Stimulated activated CD8-positive, alpha-beta memory T cell treated with anti-CD3 and anti-CD28 coated beads, Interleukin-15, amount 100 ng/mL, for 24 hours (primary cell): ENCODE measurements around the gene HBG2.
"Not testable (repeated sequence)": the region's sequence is repeated elsewhere in the genome, so short reads cannot be mapped to it uniquely, and the experiment has no call there.

Experiments
- DNase-seq: peaks from one replicate; pipeline ENCODE4 v3.0.0-alpha.2; 2020; ENCODE audit warnings: low read depth

HBG2 gene

GRCh38 chr11:5249807-5250396 is 4.7 kb downstream of the HBG2 start, which contains the start of gene HBG1:
HBG1 (minus strand) TSS chr11:5249857; CDS start chr11:5249804, 53 bp downstream.
- not testable (repeated sequence) for DNase-seq

GRCh38 chr11:5248498-5248897 is 6.1 kb downstream of the HBG2 start:
- not testable (repeated sequence) for DNase-seq

DNA sequence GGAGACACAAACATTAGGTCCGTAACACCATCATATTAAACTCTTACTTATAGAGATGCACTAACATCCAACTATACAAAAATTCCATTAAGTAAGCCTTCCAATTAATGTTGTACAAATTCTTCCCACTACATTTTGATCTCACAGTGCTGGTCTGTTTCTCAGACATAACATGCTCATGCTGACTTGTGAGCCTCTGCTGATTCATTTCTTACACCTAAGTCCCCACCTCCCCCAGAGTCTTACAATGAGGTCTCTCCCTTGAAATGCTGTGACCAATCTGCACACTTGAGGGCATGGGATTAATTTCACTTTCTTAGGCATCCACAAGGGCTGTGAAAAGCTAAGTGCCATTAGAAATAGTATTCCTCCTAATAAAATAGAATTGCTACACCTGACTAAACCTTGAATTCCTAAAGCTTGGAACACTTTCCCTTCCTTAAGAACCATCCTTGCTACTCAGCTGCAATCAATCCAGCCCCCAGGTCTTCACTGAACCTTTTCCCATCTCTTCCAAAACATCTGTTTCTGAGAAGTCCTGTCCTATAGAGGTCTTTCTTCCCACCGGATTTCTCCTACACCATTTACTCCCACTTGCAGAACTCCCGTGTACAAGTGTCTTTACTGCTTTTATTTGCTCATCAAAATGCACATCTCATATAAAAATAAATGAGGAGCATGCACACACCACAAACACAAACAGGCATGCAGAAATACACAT is 6.9 kb downstream of the HBG2 start:
- DNase-seq: no peak

GRCh38 chr11:5246772-5247471 is 7.7 kb downstream of the HBG2 start:
- DNase-seq: no peak

DNA sequence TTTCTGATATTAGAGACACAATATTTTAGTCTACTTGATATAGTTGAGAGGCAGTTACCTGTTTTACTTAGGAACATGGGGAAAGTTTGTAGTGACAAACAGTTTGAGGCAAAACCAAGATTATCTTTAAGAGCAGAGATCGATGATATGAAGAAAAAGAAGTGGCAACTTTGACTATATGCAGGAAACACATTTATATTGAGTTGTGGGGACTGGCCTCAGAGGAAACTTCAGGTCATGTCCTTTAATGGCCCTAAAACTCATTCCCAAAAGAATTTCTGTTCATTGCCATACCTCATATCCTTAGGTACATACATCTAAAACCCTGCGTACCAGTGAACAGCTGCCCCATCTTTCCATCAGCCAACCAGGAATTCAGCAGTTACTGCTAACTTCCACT is 9.4 kb downstream of the HBG2 start:
- no peak for DNase-seq

GRCh38 chr11:5243816-5244180 is 10.8 kb downstream of the HBG2 start:
- DNase-seq: no peak

DNA sequence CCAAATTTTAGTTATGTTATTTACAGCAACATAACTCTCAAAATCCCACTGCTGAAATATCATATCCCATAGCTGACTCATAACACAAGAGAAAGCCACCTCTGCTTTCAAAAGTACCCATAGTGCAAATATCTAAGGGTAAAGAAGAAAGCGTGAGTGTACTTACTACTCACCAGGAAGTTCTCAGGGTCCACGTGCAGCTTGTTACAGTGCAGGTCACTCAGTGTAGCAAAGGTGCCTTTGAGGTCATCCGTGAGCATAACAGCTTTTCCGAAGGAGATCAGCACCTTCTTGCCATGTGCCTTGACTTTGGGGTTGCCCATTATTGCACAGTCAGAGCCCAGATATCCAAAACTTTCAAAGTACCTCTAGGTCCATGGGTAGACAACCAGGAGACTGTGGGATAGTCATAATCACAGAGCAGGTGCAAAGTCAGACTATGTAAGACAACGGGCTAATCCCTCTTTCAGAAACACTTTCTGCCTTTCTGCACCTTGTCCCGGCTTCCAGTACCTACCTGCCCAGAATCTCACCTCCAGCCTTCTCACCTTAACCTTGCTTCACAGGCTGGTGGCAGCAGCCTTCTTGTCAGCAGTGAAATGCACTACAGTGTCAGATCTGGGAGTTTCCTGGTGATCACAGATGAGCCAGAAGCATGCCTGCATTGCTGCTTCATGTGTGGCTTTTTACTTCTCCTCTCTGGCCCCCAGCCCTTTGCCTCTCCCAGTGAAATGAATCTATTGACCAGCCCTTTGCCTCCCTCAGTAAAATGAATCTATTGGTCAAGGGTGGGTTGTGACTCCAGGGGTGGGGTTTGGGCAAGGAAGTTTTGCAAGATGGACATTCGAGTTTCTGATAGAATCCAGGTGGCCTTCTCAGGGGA is 11.4 kb downstream of the HBG2 start:
- DNase-seq: no peak

DNA sequence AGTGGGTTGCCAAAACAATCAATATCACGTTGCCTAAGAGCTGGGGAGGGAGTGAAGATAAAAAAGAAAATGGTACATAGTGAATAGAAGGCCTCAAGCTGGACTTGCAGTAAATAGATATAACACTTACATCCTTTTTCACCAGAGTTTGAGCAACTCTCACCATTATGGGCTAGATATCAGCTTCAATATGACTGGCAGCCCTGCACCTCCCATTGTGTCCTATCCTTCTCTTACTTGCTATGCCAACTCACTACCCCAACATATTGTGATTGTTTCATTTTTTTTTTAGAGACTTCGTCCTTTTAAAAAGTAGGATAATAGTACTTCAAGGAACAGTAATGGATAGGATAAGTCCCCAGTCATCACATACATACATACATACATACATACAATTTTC is 12.4 kb downstream of the HBG2 start:
- no peak for DNase-seq

- DNase-seq: no peak
Measured at GRCh38 chr11:5241458-5241857, 13.1 kb downstream of the HBG2 start.

- DNase-seq: no peak
Measured at GRCh38 chr11:5240458-5240857, 14.1 kb downstream of the HBG2 start.

DNA sequence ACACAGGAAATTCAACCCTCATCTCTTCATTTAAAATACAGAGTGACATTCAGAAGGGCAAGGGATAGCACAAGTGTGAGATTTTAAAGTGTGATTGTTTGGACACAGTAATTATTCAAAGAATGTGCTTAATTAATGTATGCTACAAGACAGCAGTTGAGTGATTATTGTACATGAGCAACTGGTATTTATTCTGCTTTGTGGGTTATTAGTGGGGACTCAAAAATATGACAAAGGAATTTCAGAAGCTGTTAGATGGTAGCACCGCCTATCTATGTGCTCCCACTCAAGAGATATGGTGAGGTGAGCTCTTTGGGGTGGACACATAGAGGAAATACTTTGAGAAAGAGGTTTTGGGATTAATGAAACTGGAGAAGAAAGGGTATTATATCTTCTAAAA is 14.5 kb downstream of the HBG2 start:
- DNase-seq: no peak

- no peak for DNase-seq
Measured at GRCh38 chr11:5239046-5239445, 15.5 kb downstream of the HBG2 start.

DNA sequence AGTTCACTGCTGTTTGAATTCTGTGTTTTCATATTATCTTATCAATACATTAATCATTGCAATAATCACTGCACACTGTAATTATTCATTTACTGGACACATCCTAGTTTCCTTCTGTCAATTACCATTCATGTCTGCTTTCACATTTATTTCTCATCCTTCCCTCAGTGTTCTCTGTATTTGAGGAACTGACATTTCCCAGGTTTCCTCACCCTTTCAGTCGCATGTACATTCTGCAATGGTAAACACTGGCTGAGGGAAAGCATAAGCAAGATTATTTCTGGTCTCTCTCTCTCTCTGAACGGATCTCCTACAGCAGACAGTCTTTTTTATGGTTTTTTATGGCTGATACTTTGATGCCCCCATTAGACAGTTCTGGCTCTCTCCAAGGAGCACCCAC is 16.1 kb downstream of the HBG2 start:
- DNase-seq: no peak

GRCh38 chr11:5237420-5237819 is 17.2 kb downstream of the HBG2 start:
- no peak for DNase-seq

DNA sequence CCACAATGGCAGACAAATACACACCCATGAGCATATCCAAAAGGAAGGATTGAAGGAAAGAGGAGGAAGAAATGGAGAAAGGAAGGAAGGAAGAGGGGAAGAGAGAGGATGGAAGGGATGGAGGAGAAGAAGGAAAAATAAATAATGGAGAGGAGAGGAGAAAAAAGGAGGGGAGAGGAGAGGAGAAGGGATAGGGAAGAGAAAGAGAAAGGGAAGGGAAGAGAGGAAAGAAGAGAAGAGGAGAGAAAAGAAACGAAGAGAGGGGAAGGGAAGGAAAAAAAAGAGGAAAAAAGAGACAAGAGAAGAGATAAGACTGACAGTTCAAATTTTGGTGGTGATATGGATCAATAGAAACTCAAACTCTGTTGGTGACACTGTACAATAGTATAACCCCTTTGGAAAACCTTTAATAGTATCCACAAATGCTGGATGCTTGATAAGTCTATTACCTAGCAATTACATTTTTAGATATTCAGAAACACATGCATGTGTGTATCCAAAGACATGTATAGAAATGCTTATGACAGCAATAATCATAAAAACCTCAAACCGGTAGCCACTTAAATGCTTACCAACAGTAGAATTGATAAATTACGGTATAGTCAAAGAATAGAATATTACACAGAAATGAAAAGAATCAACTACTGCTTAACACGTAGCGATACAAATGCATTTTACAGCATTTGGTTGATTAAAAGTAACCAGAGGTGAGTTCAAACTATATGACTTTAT is 19.1 kb downstream of the HBG2 start:
- no peak for DNase-seq

DNA sequence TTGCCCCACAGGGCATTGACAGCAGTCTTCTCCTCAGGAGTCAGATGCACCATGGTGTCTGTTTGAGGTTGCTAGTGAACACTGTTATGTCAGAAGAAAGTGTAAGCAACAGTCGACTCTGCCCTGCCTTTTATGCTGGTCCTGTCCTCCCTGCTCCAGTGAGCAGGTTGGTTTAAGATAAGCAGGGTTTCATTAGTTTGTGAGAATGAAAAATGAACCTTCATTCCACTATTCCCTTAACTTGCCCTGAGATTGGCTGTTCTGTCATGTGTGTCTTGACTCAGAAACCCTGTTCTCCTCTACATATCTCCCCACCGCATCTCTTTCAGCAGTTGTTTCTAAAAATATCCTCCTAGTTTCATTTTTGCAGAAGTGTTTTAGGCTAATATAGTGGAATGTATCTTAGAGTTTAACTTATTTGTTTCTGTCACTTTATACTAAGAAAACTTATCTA is 20.2 kb downstream of the HBG2 start, which contains the start of gene HBD:
HBD (minus strand) TSS at position 103 of the 454 bp plus-strand sequence; CDS start at position 53, 50 bp downstream.
- DNase-seq: no peak

GRCh38 chr11:5233307-5233706 is 21.3 kb downstream of the HBG2 start:
- DNase-seq: no peak

- no peak for DNase-seq
Measured at GRCh38 chr11:5232821-5233220, 21.8 kb downstream of the HBG2 start.

DNA sequence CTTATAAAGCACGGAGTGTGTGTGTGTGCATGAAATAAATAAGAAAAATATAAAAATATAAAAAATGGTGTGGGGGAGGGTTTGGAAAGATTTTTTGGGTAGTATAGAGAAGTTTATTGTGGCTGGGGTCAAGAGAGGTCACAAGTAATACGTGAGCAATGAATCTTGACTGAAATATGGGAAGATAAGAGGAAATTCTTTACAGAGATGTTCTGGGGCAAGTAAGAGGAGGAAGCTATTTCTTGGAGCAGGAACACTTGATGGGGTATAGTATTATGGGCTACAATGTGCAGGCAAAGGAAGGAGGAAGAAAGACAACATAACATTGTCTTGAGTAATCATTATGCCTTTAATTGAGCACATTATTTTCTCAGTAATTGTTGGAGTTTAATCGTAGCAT is 22.4 kb downstream of the HBG2 start:
- DNase-seq: no peak

- DNase-seq: no peak
Measured at GRCh38 chr11:5231111-5231510, 23.5 kb downstream of the HBG2 start.

DNA sequence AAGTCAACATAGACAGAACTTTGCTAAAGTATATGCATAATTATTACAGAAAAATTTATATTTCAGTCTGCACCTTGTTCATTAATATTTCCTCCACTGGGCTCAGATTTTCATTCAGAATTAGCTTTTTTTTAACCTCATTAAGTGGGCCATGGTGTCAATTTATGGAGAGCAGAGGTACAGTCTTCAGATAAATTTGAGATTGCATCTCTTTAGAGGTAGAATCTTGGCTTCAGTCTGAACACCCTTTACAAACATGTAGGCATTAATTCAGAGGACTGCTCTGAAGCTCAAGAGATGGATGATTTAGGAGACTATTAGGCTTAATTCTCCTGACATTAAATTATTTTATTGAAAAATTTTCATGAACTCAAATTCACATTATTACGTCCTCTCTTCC is 24.3 kb downstream of the HBG2 start:
- no peak for DNase-seq
